Ecto neural progenitor cell (in vitro differentiated cells): ENCODE data around the gene SPDYE2.
"Not testable (repeated sequence)": the region's sequence is repeated elsewhere in the genome, so short reads cannot be mapped to it uniquely, and the experiment has no call there.

ENCODE experiments used
- DNase-seq: peaks from one replicate; pipeline ENCODE4 v3.0.0-alpha.2; 2018; ENCODE audit warnings: low spot score

The SPDYE2 gene

DNA sequence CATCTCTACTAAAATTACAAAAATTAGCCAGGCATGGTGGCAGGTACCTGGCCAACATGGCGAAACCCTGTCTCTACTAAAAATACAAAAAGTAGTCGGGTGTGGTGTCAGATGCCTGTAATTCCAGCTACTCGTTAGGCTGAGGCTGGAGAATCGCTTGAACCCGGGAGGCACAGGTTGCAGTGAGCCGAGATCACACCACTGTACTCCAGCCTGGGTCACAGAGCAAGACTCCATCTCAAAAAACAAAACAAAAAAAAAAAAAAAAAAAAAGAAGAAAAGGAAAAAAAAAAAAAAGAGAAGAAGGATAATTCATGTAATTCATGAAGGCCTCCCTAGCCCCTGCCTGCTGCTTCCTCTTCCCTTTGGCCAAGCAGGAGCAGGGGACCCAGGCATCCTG, 10.4 kb upstream of the SPDYE2 start:
- DNase-seq, result not testable (repeated sequence)

DNA sequence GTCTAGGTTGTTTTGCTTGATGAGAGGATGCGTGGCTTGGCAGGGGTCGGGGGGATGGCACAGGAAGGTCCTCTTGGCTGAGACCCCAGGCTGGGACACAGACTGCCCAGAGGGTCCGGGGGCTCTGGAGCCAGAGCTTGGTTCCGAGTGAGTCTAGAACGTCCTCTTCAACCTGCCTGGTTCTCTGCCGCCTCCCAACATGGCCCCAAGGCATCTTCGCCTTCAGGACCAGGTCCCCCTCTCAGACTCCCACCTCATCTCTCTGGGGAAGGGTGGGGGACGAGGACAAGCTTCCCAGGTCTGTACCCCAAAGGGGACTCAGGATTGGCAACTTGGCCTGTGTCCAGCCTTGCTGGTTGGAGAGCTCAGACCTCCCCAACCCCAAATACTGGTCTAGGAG, 8.9 kb upstream of the SPDYE2 start:
- not testable (repeated sequence) for DNase-seq

- DNase-seq, result not testable (repeated sequence)
These were observed 8.3 kb upstream of the SPDYE2 start for GRCh38 chr7:102542771-102543170.

- not testable (repeated sequence) for DNase-seq
These were observed 7.4 kb upstream of the SPDYE2 start, which contains the start of gene UPK3BL2 for GRCh38 chr7:102543596-102543995. Gene UPK3BL2, minus strand, starts transcription at chr7:102543696. Its CDS starts 60 bp downstream, at chr7:102543636.

- not testable (repeated sequence) for DNase-seq
These were observed 6.7 kb upstream of the SPDYE2 start for GRCh38 chr7:102544372-102544771.

- not testable (repeated sequence) for DNase-seq
These were observed 5.7 kb upstream of the SPDYE2 start for GRCh38 chr7:102545288-102545687.

DNA sequence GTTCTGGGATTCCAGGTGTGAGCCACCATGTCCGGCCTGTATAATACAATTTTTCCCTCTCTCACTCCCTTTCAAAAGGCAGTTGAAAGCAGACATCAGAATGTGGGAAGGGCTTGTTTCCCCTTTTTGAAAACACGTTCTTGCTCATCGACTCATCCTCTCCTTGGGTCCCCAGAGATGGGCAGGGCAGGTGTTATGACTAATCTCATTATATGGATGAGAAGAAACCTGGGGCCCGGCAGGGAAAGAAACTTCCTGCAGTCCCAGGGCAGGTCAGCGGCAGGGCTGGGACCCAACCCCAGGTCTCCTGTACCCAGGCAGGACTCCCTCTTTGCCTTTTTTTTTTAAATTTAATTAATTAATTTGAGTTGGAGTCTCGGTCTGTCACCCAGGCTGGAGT, 4.7 kb upstream of the SPDYE2 start:
- DNase-seq, result not testable (repeated sequence)

DNA sequence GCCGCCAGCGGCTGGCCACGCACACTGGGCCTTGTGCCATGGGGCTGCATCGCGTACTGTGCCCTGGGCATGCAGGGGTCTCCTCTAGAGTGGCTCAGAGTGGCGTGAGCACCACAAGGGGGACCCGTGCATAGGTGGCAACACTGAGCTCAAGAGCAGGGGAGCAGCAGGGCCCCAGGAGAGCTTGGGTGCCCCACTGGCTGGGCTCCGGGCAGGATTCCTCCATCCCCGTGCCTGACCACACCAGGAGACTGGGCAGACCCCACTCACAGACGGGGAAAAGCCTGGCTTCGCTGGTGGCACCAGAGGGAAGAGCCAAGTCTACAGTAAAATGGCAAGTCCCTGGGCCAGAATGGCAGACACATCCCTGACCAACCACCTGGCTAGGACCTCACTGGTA, 17.6 kb downstream of the SPDYE2 start:
- DNase-seq, result not testable (repeated sequence)

DNA sequence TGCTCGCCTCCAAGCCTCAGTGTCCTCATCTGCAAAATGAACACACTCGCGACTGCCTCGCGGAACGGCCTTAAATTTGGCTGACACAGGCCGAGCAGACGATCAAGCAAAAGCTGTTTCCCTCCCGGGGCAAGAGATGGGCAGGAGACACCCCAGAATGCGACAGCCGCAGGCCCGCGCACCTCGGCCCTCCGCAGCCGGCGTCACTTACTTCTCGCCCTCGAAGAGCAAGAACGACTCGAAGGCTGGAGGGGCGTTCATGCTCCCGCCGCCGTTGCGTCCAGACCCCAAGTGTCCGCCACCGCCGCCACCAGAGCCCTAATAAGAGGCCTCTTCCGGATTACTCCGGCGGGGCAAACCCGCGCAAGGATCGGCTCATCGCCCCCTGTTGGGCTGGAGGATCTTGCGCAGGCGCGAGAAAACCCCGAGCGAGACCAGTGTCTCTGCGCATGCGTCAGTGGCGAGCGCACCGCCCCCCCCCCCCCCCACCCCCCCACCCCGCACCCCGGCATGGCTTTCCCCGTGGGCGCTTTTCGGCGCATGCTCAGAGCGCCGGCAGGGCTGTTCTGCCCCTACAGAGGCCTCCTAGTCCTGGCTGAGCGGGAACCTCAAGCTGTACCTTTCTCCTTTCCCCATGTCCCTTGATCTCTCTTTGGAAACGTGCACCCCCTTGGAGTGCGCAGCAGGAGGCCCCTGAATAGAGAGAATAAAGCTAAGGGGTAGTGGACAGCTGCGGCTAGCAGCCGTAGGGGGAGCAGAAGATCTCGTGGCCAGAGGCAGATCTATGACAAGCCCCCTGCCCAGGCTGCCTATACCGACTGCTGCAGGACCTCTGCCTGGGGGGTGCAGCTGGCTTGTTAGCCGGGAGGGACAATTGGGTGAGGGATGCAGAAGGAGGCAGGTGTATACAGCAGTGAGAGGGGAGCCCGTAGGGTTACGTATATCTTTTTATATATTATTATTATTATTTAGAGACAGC, 21.5 kb downstream of the SPDYE2 start, which contains the start of gene POLR2J3:
TSS of gene POLR2J3 (minus strand) at position 323 of the 979 bp plus-strand sequence. CDS start at position 261, 62 bp downstream.
- peak; percentile 94 for DNase-seq

GRCh38 chr7:102574607-102575006, 23.6 kb downstream of the SPDYE2 start:
- not testable (repeated sequence) for DNase-seq

DNA sequence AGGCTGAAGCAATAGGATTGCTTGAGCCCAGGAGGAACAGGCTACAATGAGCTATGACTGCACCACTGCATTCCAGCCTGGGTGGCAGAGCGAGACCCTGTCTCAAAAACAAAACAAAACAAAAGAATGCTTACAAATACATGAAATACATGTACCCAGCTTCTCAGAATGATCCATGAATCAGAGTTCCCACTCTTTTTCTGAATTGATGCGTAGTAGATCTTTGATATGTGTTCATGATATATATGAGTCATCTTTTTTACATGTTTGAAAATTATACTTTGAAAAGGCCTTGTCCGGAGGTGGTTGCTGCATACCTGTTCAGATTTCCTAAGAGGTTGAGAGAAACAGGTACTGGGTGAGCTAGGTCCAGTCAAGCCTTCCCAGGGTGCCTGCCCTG, 25.3 kb downstream of the SPDYE2 start:
- not testable (repeated sequence) for DNase-seq

DNA sequence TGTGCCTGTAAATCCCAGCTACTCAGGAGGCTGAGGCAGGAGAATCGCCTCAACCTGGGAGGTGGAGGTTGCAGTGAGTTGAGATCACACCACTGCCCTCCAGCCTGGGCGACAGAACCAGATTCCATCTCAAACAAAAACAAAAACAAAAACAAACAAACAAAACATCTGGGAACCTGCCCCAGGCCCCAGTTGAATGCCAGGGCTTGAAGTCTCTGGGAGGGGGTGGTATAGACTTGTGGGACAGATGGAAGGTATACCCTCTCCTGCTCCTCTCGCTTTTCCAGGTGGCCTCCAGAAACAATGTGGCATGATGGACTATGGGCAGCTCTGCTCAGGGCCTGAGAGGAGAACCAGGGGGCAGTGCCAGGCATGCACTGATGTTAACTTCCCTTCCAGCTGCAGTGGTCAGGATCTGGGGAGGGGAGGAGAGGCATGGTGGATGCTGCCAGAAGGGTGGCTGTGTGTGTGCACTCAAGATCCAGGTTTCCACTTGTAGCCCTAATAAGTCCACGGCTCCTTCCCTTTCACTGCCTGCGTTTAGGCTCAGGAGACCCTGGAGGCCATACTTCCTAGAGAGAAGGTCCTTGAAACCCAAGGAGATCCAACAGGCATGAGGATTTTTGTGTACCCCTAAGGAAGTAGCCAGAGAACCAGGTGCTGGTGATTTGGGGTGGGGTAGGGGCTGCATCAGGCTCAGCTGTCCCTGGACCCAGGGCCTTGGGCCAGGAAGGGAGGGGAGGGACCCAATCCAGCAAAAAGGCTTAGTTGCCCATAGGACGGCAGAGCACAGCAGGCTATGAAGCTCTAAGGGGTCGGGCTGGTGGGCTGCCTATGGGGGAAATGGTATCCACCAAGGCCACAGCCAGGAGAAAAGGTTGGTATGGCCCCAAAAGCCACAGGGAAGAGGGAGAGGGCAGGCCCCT, 26.6 kb downstream of the SPDYE2 start:
- not testable (repeated sequence) for DNase-seq

- not testable (repeated sequence) for DNase-seq
These were observed 27.5 kb downstream of the SPDYE2 start for GRCh38 chr7:102578486-102578885.

DNA sequence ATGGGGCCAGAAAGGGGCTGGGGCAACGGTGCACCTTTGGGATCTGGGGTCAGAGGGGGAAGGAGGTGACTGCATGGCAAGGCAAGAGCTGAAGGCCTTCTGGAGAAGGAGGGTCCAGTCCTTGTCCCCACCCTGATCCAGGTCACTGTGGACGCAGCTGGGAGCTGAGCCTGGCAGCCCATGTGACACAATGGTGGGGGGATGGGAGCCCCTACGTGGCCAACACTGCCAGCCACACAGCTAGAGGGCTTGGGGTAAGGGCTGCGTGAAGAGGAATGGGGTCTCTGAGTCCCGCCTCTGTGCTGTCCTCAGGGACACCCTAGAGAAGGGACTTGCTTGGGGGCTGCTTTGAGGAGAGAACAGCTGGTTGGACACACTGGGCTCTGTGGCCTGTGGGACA, 30.7 kb downstream of the SPDYE2 start:
- DNase-seq, result not testable (repeated sequence)

DNA sequence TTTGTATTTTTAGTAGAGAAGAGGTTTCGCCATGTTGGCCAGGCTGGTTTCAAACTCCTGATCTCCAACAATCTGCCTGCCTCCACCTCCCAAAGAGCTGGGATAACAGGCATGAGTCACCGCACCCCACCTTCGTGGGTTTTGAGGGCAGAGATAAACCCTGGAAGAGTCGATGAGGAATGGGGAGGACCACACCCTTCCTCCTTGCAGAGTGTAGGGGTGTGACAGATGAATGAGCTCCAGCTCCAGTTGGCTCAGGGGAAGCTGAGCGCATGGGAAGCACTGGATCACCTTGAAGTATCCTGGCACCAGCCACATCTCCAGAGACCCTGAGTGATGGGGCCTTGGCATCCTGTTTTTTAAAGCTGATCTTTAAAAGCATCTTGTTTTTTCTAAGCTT, 32.5 kb downstream of the SPDYE2 start:
- not testable (repeated sequence) for DNase-seq

DNA sequence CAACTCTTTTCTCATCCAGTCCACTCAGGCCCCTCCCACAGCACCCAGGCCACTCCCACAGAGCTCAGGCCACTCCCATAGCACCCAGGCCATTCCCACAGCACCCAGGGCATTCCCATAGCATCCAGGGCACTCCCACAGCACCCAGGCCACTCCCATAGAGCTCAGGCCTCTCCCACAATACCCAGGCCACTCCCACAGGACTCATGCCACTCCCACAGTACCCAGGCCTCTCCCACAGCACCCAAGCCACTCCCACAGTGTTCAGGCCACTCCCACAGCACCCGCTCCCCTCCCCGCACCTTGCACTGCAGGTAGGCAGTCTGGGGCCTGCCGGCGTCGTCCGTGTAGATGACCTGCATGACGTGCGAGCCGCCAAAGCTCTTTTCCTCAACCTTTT, 38.8 kb downstream of the SPDYE2 start:
- not testable (repeated sequence) for DNase-seq

DNA sequence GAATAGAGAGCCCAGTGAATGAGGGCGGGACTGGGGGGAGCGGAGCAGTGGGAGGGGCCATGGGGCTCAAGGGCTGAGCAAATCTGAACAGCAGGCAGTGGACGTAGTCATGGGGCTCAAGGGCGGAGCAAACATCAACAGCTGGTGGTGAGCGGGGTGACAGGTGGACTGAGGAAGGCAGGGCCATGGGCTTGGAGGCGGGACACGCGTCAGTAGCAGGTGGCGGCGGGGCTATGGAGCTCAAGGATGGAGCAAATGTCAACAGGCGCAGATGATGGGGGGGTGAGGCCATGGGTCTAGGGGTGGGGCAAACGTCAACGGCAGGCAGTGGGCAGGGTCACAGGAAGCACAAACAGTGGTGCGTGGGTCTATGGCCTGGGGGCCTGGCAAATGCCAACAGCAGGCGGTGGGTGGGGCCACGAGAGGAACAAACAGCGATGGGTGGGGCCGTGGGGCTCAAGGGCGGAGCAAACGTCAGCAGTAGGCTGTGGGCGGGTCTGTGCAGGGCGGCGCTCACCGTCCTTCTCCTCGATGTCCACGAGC, 41.5 kb downstream of the SPDYE2 start:
- not testable (repeated sequence) for DNase-seq

DNA sequence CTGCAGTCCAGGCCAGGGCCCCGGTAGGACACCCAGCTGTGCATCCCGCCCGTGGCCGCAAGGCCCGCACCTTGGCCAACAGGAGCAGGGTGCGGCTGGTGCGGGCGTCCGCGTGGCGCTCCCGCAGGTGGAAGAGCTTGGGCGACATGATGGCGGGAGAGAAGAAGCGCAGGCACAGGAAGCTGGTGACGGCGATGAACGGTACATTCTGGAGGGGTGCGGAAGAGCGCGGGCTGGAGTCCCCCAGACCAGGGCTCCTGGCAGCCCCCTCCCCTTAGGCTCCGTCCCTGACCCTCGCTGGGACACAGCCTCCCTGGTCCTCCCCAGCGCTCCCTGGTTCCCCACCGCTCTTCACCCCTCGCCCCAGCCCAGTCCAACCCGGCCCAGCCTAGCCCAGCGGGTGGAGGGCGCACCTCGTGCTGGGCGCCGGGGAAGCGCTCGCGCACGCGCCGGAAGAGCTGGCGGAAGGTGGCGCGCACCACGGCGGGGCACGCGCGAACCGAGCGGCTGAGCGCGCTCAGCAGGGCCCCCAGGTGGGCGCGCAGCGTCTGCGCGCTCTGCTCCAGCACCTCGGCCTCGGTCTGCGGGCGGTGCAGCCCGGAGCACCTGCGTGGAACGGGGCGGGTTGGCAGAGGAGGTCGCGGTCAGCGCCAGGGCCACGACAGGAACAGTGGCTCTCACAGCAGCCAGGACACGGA, 42.8 kb downstream of the SPDYE2 start:
- DNase-seq, result not testable (repeated sequence)

GRCh38 chr7:102596036-102596435, 45.0 kb downstream of the SPDYE2 start:
- not testable (repeated sequence) for DNase-seq

- not testable (repeated sequence) for DNase-seq
These were observed 48.7 kb downstream of the SPDYE2 start for GRCh38 chr7:102599699-102600098.

DNA sequence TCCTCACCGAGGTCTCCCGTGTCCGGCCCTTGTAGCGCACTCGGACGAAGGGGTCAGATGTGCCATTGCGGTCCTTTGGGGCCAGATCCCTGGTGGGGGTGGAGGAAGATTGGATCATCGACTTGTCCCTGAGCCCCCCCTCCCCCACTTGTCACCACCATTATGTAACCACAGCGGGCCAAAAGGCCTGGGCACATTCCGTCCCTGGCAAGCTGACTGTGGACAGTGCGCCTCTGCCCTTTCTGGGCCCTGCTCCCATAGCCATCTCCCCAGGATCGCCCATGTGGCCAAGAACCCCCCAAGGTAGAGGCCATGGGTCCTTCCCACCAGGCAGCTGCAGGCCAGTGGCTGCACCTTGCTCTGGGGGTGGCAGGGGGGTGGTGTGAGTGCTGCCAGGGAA, 51.3 kb downstream of the SPDYE2 start:
- DNase-seq, result not testable (repeated sequence)
